ENCODE data around the gene ZSCAN26.

ZSCAN26 gene

DNA sequence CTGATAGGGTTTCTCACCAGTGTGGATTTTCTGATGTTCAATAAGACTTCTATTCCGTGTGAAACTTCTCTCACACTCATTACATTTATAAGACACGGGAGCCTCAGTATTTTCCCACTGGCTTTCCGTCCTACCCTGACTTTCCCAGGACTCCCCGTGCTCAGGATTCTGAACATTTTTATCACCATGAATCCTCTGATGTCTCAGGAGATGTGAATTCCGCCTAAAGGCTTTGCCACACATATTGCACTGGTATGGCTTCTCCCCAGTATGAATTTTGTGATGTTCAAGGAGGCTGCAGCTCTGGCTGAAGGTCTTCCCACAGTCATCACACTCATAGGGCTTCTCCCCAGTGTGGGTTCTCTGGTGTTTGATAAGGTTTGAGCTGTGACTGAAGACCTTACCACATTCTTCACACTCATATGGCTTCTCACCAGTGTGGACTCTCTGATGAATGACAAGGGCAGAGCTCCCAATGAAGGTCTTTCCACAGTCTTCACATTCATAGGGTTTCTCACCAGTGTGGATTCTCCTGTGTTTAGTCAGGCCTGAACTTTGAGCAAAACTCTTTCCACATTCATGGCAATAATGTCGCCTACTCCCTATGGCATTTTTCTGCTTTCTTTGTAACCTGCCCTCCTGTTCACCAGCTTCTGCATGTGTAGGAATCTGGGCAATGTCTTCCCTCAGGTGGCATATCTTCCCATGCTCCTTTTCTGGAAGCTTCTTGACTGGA is 21.6 kb upstream of the ZSCAN26 start:
- H3K4me2 ChIP-seq (ENCODE audit: low read depth, low read length, poor library complexity, severe bottlenecking) = no peak overlapping the region
- H3K9ac ChIP-seq (ENCODE audit: low read depth, low read length, poor library complexity, severe bottlenecking) = no peak overlapping the region
- H3K27me3 ChIP-seq (ENCODE audit: insufficient read depth, low read length, poor library complexity, severe bottlenecking) = no peaks in the 10 kb centered on the region
- H3F3A ChIP-seq (ENCODE audit: low read depth) = no peaks in the 10 kb centered on the region
- H3K4me1 ChIP-seq (ENCODE audit: insufficient read depth, low read length, poor library complexity, severe bottlenecking) = peaks cover 5% of the 10 kb centered on the region
- no peaks in the 10 kb centered on the region for H4K20me1 ChIP-seq (ENCODE audit: insufficient read depth, low read length, poor library complexity, severe bottlenecking)
- no peaks in the 10 kb centered on the region for H3K9me3 ChIP-seq (ENCODE audit: insufficient read depth, low read depth, low read length)
- no peaks in the 10 kb centered on the region for H3K9me2 ChIP-seq (replicated peaks; ENCODE audit: low read depth, low read length)
- peaks cover 11% of the 10 kb centered on the region for H3K79me2 ChIP-seq (ENCODE audit: insufficient read depth, low read length)
- no peak overlapping the region for H2AFZ ChIP-seq (ENCODE audit: low read length)
- peaks cover 20% of the 10 kb centered on the region; the same call in 1 of the 2 replicates for H3K36me3 ChIP-seq (ENCODE audit: insufficient read depth, low read length)
- no peak for TF ChIP-seq EZH2phosphoT487 (IDR thresholded peaks at IDR 0.05; ENCODE audit: borderline replicate concordance)
- TF ChIP-seq, protein P1, sequence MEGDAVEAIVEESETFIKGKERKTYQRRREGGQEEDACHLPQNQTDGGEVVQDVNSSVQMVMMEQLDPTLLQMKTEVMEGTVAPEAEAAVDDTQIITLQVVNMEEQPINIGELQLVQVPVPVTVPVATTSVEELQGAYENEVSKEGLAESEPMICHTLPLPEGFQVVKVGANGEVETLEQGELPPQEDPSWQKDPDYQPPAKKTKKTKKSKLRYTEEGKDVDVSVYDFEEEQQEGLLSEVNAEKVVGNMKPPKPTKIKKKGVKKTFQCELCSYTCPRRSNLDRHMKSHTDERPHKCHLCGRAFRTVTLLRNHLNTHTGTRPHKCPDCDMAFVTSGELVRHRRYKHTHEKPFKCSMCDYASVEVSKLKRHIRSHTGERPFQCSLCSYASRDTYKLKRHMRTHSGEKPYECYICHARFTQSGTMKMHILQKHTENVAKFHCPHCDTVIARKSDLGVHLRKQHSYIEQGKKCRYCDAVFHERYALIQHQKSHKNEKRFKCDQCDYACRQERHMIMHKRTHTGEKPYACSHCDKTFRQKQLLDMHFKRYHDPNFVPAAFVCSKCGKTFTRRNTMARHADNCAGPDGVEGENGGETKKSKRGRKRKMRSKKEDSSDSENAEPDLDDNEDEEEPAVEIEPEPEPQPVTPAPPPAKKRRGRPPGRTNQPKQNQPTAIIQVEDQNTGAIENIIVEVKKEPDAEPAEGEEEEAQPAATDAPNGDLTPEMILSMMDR (conservative IDR thresholded peaks at IDR 0.05; ENCODE audit: low read length) = no peak
- no peak overlapping the region for H3K4me3 ChIP-seq (ENCODE audit: low read length, poor library complexity, severe bottlenecking)

DNA sequence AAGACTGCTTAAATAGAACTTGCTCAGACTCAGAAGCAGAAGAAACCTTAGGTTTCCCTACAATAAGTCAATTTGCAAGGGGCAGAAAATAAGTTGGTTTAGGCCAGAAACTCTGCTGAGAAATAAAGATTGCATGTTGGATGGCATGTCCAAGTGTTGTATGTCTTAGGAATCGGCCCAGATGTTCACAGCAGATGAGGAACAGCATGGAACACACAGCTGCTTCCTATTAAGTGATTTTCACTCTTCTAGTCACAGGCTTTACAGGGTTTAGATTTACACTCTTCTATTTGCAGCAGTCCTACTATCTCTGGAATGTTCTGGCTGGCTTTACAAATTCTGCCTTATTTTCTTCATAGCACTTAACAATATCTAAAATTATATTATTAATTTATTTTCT is 18.0 kb upstream of the ZSCAN26 start:
- H3K79me2 ChIP-seq (ENCODE audit: insufficient read depth, low read length) = peaks cover 31% of the 10 kb centered on the region
- H3K4me1 ChIP-seq (ENCODE audit: insufficient read depth, low read length, poor library complexity, severe bottlenecking) = peaks cover 21% of the 10 kb centered on the region
- no peak overlapping the region for H3K4me3 ChIP-seq (ENCODE audit: low read length, poor library complexity, severe bottlenecking)
- H3K9me2 ChIP-seq (replicated peaks; ENCODE audit: low read depth, low read length) = no peaks in the 10 kb centered on the region
- TF ChIP-seq, protein P1 (conservative IDR thresholded peaks at IDR 0.05; ENCODE audit: low read length) = no peak
- TF ChIP-seq EZH2phosphoT487 (IDR thresholded peaks at IDR 0.05; ENCODE audit: borderline replicate concordance) = no peak
- no peak overlapping the region for H2AFZ ChIP-seq (ENCODE audit: low read length)
- H3F3A ChIP-seq (ENCODE audit: low read depth) = no peaks in the 10 kb centered on the region
- no peaks in the 10 kb centered on the region for H3K9me3 ChIP-seq (ENCODE audit: insufficient read depth, low read depth, low read length)
- H3K9ac ChIP-seq (ENCODE audit: low read depth, low read length, poor library complexity, severe bottlenecking) = no peak overlapping the region
- no peaks in the 10 kb centered on the region for H4K20me1 ChIP-seq (ENCODE audit: insufficient read depth, low read length, poor library complexity, severe bottlenecking)
- peak overlapping the region; percentile 63 for H3K4me2 ChIP-seq (ENCODE audit: low read depth, low read length, poor library complexity, severe bottlenecking)
- H3K27me3 ChIP-seq (ENCODE audit: insufficient read depth, low read length, poor library complexity, severe bottlenecking) = no peaks in the 10 kb centered on the region
- H3K36me3 ChIP-seq (ENCODE audit: insufficient read depth, low read length) = peaks cover 20% of the 10 kb centered on the region; the same call in 1 of the 2 replicates

DNA sequence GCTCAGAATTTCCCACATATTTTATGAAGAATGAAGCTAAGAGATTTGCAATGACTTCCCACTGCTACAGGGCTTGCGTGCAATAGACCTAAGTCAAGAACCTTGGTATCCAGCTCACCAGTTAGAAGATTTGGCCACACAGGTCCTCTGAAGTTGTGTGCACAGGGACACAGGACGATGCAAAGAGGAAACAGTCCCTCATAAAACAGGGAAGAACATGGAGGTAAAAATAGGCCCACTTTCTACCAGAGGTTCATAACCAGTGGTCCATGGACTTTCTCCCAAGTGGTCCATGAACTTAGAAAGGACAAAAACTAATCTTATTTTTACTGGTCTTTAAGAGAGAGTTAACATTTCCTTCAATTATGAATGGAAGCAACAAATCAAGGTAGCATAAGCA is 16.2 kb upstream of the ZSCAN26 start:
- Histone ChIP-seq H4K20me1 (ENCODE audit: insufficient read depth, low read length, poor library complexity, severe bottlenecking) (no peaks in the 10 kb centered on the region), H3K4me2 (ENCODE audit: low read depth, low read length, poor library complexity, severe bottlenecking) (peak overlapping the region; percentile 88), H3K27me3 (ENCODE audit: insufficient read depth, low read length, poor library complexity, severe bottlenecking) (no peaks in the 10 kb centered on the region), H3K79me2 (ENCODE audit: insufficient read depth, low read length) (peaks cover 31% of the 10 kb centered on the region), H3K4me3 (ENCODE audit: low read length, poor library complexity, severe bottlenecking) (peak overlapping the region; percentile 99), H2AFZ (ENCODE audit: low read length) (no peak overlapping the region), H3K9me2 (replicated peaks; ENCODE audit: low read depth, low read length) (no peaks in the 10 kb centered on the region), H3K36me3 (ENCODE audit: insufficient read depth, low read length) (peaks cover 12% of the 10 kb centered on the region; the same call in 1 of the 2 replicates), H3F3A (ENCODE audit: low read depth) (no peaks in the 10 kb centered on the region), H3K9ac (ENCODE audit: low read depth, low read length, poor library complexity, severe bottlenecking) (peak overlapping the region; percentile 81), H3K4me1 (ENCODE audit: insufficient read depth, low read length, poor library complexity, severe bottlenecking) (peaks cover 21% of the 10 kb centered on the region), H3K9me3 (ENCODE audit: insufficient read depth, low read depth, low read length) (no peaks in the 10 kb centered on the region)
- TF ChIP-seq, protein P1 (conservative IDR thresholded peaks at IDR 0.05; ENCODE audit: low read length) = no peak
- TF ChIP-seq EZH2phosphoT487 (IDR thresholded peaks at IDR 0.05; ENCODE audit: borderline replicate concordance) = no peak
